Measurements from ENCODE around the gene KSR1.
"Not testable (repeated sequence)": the region's sequence is repeated elsewhere in the genome, so short reads cannot be mapped to it uniquely, and the experiment has no call there.

Gene KSR1

GRCh38 chr17:27449988-27450387, 6.3 kb upstream of the KSR1 start:
- intact Hi-C loops (cut with DNase I): loop anchor here (10.0 kb wide), 1 partner anchor 205 kb away; no protein-coding TSS in a partner anchor
- peak in 1 of 10 donors; percentile 4 for DNase-seq

GRCh38 chr17:27450416-27450815, 5.8 kb upstream of the KSR1 start:
- DNase-seq: no peak
- intact Hi-C loops (cut with DNase I): loop anchor here (10.0 kb wide), 1 partner anchor 206 kb away; no protein-coding TSS in a partner anchor

DNA sequence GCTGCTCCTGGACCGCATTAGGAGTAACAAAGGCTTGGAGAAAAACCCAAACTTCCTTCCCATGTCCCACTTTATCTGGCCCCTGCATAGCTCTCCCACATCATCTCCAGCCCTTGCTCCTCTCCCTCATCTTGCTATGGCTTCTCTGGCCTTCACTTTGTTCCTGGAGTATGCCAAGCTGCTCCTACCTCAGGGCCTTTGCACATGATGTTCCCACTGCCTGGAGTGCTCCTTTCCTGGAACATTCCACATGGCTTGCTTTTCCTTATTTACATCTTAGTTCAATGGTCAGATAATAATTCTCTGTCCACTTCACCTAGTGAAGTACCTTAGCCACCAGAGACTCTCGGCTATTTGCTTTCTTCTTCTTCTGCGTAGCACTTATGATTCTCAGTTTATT, 4.3 kb upstream of the KSR1 start:
- peak in 1 of 10 donors; percentile 4 for DNase-seq
- intact Hi-C loops (cut with DNase I): loop anchor here (10.0 kb wide), 1 partner anchor 207 kb away; no protein-coding TSS in a partner anchor

DNA sequence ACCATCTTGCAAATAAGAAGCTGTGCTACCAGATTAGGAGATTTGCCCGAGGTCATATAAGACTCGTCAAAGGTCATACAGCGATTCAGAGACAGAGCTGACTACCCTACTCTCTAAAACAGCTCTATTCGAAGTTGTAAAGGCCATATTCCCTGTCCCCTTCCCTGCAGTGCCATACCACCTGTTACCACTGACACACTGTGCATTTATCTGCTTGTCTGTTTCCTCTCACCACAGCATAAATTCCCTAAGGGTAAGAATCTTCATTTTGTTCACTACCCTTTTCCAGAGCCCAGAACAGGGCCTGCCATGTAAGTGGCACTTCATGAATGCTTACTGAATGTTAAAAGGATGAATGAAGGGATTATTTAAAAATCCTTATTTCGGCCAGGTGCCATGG, 3.4 kb upstream of the KSR1 start:
- intact Hi-C loops (cut with DNase I): loop anchor here (10.0 kb wide), 1 partner anchor 208 kb away; no protein-coding TSS in a partner anchor
- peak in 1 of 10 donors; percentile 5 for DNase-seq

GRCh38 chr17:27453471-27453870, 2.8 kb upstream of the KSR1 start:
- intact Hi-C loops (cut with DNase I): loop anchor here (10.0 kb wide), 1 partner anchor 209 kb away; no protein-coding TSS in a partner anchor
- DNase-seq: peak in 1 of 10 donors; percentile 17

DNA sequence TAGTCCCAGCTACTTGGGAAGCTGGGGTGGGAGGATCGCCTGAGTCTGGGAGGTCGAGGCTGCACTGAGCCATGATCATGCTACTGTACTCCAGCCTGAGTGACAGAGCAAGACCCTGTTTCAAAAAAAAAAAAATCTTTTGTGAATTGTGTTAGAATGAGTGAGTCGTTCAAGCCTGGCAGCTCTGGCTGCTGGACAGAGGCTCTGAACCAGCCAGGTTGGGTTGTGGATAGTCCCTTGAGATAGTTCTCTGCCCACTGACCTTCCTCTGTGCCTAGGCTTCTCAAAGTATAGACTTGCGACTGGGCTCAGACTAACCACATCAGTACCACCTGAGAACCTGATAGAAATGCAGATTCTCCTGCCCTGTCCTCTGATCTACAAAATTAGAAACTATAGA, 2.2 kb upstream of the KSR1 start:
- DNase-seq: peak in 1 of 10 donors; percentile 36
- intact Hi-C loops (cut with DNase I): loop anchor here (10.0 kb wide), 1 partner anchor 209 kb away; no protein-coding TSS in a partner anchor

- peak in 3 of 10 donors; percentile 5 to 56 (median 6) for DNase-seq
- intact Hi-C loops (cut with DNase I): loop anchor here (5.0 to 10.0 kb wide), 3 partner anchors 42 to 211 kb away; no protein-coding TSS in a partner anchor
Observed at GRCh38 chr17:27455236-27455913, 873 bp upstream of the KSR1 start.

DNA sequence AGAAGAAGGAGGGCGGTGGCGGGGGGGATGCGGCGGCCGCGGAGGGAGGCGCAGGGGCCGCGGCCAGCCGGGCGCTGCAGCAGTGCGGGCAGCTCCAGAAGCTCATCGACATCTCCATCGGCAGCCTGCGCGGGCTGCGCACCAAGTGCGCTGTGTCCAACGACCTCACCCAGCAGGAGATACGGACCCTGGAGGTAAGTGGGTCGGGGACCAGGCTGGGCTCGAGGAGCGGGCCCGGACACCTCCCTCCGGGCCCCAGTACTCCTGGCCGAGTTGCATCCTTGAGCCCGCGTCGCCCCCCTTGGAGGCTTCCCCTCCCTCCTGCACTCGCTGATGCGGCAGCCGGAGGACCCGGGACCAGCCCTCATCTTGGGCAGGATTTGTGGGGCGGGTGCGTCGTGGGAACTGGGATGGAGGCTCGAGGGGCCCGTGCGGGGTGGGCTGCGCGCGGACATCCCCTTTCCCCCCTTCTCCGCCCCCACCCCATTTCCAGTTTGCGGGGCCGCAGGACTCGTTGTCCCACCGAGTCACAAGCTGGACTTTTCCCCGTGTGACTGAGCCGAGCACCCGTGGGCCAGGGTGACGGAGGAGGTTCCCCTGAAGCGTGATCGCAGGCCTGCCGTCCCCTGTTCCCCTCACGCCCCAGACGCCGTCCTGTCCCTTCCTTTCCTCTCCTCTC, 572 bp downstream of the KSR1 start:
- intact Hi-C loops (cut with DNase I): loop anchor here (1.0 to 10.0 kb wide), 5 partner anchors 40 to 212 kb away; no protein-coding TSS in a partner anchor
- peak in 7 of 10 donors; percentile 20 to 86 (median 35) for DNase-seq

DNA sequence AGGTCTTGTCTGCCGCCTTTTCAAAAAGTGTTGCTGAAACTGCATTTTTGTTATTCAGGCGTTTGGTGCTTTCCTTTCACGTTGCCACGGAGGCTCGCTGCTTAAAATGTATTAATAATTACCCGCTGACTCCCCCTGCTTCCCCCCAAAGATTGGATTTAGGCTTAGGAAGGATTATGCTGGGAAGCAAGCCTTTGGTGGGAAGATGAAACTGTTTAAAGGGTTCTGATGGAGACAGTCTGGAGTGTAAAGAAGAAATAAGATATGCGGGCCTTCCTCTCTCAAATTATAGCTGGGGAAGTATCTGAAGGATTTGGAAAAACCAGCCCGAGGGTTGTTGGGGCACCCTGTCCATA, 1.1 kb downstream of the KSR1 start:
- no peak for DNase-seq
- intact Hi-C loops (cut with DNase I): loop anchor here (2.0 to 10.0 kb wide), 4 partner anchors 40 to 213 kb away; no protein-coding TSS in a partner anchor

DNA sequence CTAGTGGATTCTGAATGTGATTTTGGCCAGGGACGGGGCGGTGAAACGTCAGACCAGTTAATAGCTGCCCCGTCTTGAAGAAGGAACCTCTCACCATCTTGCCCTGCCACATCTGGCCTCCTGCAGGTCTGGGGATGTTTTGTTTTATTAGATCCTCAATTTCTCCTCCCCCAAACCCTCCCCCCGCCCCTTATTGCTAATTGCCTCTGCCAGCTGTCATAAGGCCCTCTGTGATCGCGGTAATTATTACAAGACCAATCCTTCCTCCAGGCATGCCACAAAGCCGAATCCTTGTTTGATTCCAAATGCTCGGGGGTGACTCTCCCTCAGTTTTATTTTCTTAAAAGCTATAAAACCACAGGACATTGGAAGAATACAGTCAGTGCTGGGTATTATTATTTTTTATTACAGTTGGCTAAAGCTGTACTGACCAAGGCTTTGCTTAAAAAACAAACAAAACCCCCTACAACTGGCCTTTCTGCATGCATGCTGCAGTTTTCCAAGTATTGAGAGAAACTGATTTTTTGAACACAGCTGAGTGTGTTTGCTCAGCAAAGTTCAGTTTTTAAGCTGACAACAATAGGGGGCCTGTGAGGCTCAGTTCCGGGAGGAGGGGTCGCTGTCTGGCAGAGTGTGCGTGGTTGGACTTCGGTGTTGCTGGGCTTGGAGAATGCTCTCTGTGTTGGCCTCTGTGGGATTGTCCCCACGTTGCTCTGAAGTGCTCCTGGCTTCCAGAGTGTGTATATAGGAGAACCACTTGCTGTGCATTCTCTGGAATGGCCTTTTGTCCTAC, 1.7 kb downstream of the KSR1 start:
- peak in 2 of 10 donors; percentile 28 to 52 for DNase-seq
- intact Hi-C loops (cut with DNase I): loop anchor here (2.0 to 10.0 kb wide), 4 partner anchors 39 to 213 kb away; no protein-coding TSS in a partner anchor

DNA sequence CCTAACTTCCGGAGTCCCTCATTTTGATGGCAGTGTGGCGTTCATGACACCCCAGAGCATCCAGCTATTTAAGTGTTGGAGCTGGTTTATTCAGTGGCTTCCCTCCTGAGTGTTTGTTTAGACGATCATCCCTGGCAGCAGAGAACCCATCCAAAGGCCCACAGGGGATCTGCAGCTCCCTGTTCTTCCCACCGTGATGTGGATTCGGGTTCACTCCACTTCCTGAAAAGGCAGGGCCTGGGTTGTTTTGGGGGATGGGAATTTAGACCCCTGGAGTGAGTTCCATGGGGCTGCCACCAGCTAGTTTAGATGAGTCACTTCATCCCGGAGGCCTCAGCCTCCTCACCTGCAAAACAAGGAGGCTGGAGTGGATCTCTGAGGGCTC, 2.3 kb downstream of the KSR1 start:
- intact Hi-C loops (cut with DNase I): loop anchor here (5.0 to 10.0 kb wide), 3 partner anchors 39 to 214 kb away; no protein-coding TSS in a partner anchor
- peak in 1 of 10 donors; percentile 25 for DNase-seq

DNA sequence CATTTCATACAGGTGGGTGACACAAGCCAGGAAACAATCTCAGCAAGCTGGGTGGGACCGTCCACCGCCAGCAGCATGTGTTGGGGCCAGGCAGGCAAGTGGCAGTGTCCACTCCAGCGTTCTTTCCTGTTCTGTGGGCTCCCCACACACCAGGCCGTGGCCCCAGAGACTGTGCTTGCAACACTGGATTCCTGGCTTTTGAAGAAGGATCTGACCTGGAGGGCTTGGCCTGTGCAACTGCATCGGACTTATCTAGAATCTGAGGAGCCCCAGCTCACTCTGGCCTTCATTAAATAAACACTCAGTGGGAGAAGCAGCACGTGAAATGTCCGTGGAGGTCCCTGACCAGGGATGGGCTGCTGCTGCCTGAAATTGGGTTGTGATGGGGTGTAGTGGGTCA, 3.2 kb downstream of the KSR1 start:
- intact Hi-C loops (cut with DNase I): loop anchor here (5.0 to 10.0 kb wide), 3 partner anchors 38 to 215 kb away; no protein-coding TSS in a partner anchor
- no peak for DNase-seq

GRCh38 chr17:27460196-27460725, 4.0 kb downstream of the KSR1 start:
- DNase-seq: no peak
- intact Hi-C loops (cut with DNase I): no loop called here

DNA sequence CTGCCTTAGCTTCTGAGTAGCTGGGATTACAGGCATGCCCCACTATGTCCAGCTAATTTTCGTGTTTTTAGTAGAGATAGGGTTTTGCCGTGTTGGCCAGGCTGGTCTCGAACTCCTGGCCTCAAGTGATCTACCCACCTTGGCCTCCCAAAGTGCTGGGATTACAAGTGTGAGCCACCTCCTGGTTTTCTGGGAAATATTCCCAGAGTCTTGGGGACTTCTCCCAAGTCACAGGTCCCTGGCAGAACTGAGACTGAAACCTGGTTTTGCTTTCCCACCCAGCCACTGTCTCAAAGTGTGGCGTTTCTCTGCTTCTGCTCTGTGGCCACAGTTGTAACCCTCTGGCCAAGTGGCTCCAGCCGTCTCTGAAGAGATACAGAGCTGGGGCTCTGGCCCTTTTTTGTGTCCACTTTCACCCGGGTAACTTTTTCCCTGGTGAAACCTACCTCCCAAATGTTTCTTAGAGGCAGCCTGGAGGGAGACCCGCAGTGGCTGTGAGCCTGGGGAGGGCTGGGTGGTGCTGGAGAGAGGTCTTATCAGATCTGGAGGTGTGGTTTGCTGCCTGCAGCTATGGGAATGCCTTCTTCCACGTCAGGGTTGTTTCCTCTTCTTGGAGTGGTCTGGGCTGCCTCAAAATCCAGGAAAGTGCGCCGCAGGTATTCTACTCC, 5.1 kb downstream of the KSR1 start:
- DNase-seq: no peak
- intact Hi-C loops (cut with DNase I): no loop called here

DNA sequence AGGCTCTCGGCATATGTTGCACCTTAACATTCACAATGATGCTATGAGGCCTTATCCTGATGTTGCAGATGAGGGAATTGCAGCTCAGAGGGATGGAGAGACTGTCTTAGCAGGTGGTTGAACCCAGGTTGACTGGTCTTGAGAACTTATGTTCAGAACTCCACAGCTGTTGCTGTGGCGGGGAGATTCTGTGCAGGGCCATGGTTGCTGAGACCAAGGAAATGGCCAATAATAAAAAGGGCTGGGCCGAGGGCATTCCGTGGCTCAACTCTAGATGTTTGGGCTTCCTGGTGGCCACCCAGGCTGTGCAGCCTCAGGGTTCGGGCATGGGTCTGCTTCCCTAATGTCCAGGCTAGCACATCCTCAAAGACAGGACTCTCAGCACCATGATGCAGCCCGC, 5.9 kb downstream of the KSR1 start:
- DNase-seq: no peak
- intact Hi-C loops (cut with DNase I): no loop called here

DNA sequence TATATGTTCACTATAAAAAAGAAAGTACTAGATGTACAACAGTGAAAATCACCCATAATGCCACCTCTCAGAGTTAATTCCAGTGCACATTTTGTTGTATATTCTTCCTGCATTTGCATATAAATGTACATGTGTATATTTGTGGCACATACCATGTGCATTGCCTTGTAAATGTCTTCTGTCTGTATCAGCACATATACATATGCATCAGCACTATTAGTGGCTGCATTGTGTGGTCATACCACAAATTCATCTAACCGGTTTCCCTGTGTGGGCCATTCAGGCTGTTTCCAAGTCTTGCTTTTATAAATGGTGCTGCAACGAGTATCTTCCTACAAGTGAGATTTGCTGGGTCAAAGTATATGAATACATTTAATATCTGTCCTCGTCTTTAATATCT, 6.5 kb downstream of the KSR1 start:
- intact Hi-C loops (cut with DNase I): no loop called here
- DNase-seq: no peak

- intact Hi-C loops (cut with DNase I): no loop called here
- no peak for DNase-seq
Observed at GRCh38 chr17:27463235-27463677, 7.0 kb downstream of the KSR1 start.

- DNase-seq; intact Hi-C loops (cut with DNase I): not testable (repeated sequence)
Observed at GRCh38 chr17:27464019-27464418, 7.8 kb downstream of the KSR1 start.

- intact Hi-C loops (cut with DNase I): no loop called here
- no peak for DNase-seq
Observed at GRCh38 chr17:27464431-27464830, 8.2 kb downstream of the KSR1 start.

DNA sequence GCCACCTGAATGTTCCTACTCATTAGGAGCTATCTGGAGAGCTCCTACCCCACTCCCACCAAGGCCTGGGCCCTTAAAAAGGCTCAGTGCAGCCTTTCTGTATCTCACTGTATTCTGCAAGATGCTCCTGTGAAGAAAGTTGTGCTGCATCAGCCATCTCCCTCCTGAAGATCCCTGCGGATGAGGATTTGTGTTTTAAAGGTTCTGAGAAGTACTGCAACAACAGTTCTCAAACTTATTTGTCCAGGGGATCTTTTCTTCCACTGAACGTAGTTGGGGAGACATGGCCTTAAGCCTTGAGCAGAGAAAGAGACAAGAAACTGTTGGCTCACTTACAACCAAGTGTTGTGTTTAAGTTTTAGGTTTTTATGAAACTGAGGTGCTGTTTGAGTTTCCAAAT, 9.6 kb downstream of the KSR1 start:
- intact Hi-C loops (cut with DNase I); DNase-seq: not testable (repeated sequence)

Measured in posterior cingulate gyrus (tissue), 11 donors.